ENCODE data around the gene ZC4H2. TPM values are rescaled to one million over a fixed set of nuclear protein-coding genes. Genes with fewer than 3 reads are reported as not detected.

The ZC4H2 gene
- 9.2 and 10.6 TPM in 2 replicates for total RNA-seq (2012; rRNA removed)
- 13.6 and 15.3 TPM in 2 replicates for polyA plus RNA-seq (2012; rRNA removed)
- polyA plus RNA-seq (2012; cell fraction: cytosol; rRNA removed), result 8.1 and 17.3 TPM in 2 replicates
- polyA plus RNA-seq (2012; cell fraction: nucleus; rRNA removed; ENCODE audit: low replicate concordance), result 8.6 and 19.6 TPM in 2 replicates
- percentile 45 among the genes with signal in this experiment for Bru-seq, nascent RNA
- BruChase-seq, experiment 1, labeled RNA remaining after a 6-hour chase, result percentile 51 among the genes with signal in this experiment
- BruChase-seq, experiment 2, labeled RNA remaining after a 2-hour chase, result percentile 60 among the genes with signal in this experiment
- long read RNA-seq, partial matches to known transcripts, result 0 of 7 reads
- long read RNA-seq, other reads (novel, unspliced or antisense), result 4 of 7 reads

DNA sequence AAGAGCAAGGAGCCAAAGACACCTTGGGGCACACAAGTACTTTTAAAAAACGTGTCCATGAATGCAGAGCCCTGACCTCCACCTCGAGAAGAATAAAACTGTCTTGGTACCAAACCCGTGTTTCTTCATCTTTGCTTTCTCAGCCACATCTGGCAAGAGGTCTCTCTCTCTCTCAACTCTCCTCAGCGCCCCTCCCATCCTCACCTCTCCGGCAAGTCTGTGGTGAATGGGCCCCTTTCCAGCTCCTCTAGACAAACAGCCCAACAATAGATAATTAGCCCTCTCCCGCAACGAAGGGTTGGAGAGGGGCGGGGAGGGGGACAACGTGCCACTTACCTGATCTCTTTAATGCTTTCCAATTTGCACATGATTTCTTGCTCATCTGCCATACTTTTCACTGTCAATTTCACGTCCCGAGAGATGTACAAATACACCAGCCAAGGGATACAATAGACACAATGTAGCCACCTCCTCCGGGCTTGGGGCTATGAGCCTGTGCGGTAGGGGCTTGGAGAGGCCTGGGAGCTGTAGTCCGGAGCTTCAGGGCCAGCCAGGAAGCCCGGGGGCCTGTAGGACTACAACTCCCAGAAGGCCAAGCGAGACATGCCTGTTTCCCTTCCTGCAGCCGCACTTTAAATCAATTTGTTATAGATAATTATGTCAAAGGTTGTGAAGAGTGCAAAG lies at the start of gene ZC4H2:
Gene ZC4H2 (minus strand): TSS at position 462 of the 684 bp plus-strand sequence. CDS start 73 bp downstream, at position 389.
- H3K4me3 ChIP-seq (ENCODE audit: insufficient read depth, low read depth, low read length), result peak within 1 kb of the TSS; percentile 74
- peak within 1 kb of the TSS; percentile 6; the same call in 1 of the 2 replicates for H4K5ac ChIP-seq (ENCODE audit: low read depth, low read length)
- no peak within 1 kb of the TSS for H2AK5ac ChIP-seq (ENCODE audit: low read depth, low read length)
- peak within 1 kb of the TSS in 1 of 2 experiments; percentile 77; a peak in 3 of 4 replicates for H4K8ac ChIP-seq (ENCODE audit: low read depth in 2 of 2, low read length in 2 of 2)
- no peaks in the 10 kb centered on the region for H3K27me3 ChIP-seq (ENCODE audit: control insufficient read depth, insufficient read depth, low read length)
- H3K18ac ChIP-seq (ENCODE audit: low read depth, low read length), result no peak within 1 kb of the TSS
- H3K27ac ChIP-seq (ENCODE audit: insufficient read depth, low read length), result peak within 1 kb of the TSS; percentile 44; the same call in 1 of the 2 replicates
- DNase-seq (peak; percentile 76), ATAC-seq (ENCODE audit: low read depth) (peak; percentile 99)
- H3K9ac ChIP-seq (ENCODE audit: low read depth, low read length), result peak within 1 kb of the TSS; percentile 65
- no peak within 1 kb of the TSS for H3K14ac ChIP-seq (replicated peaks; ENCODE audit: low read depth, low read length)
- dilution Hi-C loops (cut with HindIII; ENCODE audit: low sequenced_read_pairs, unreplicated experiment), result no loop called here
- H4K91ac ChIP-seq (ENCODE audit: insufficient read depth, low read depth, low read length), result no peak within 1 kb of the TSS
- H3K9me1 ChIP-seq (ENCODE audit: insufficient read depth, low read length), result no peaks in the 10 kb centered on the region
- H2BK120ac ChIP-seq (ENCODE audit: low read depth, low read length), result no peak within 1 kb of the TSS
- POLR2A ChIA-PET (ENCODE audit: unreplicated experiment), result no interaction called here
- peak within 1 kb of the TSS; percentile 11; the same call in 1 of the 2 replicates for H3K56ac ChIP-seq (ENCODE audit: extremely low read depth, insufficient read depth, low read length)
- H2BK5ac ChIP-seq (ENCODE audit: low read depth, low read length, poor library complexity, severe bottlenecking), result no peak within 1 kb of the TSS
- TF ChIP-seq CHD1 (IDR thresholded peaks at IDR 0.05; ENCODE audit: low read depth, low read length), result no peak
- no peak for TF ChIP-seq FOS (IDR thresholded peaks at IDR 0.05; ENCODE audit: low read depth, low read length)
- TF ChIP-seq NFE2L2 (IDR thresholded peaks at IDR 0.05; ENCODE audit: low read depth, low read length), result no peak
- no peak for TF ChIP-seq RCOR1 (IDR thresholded peaks at IDR 0.05; ENCODE audit: insufficient replicate concordance, low read length)
- TF ChIP-seq CTCF (conservative IDR thresholded peaks at IDR 0.05; ENCODE audit: low read depth, low read length), result no peak
- TF ChIP-seq MXI1 (IDR thresholded peaks at IDR 0.05; ENCODE audit: borderline replicate concordance, low read depth, low read length), result no peak
- no peak for TF ChIP-seq BHLHE40 (IDR thresholded peaks at IDR 0.05; ENCODE audit: low read depth, low read length)
- no peak for TF ChIP-seq RFX5 (IDR thresholded peaks at IDR 0.05; ENCODE audit: low read depth, low read length)
- TF ChIP-seq MAZ (IDR thresholded peaks at IDR 0.05; ENCODE audit: borderline replicate concordance, low read depth, low read length), result peak; percentile 36; the same call in 1 of the 2 replicates
- CTCF ChIA-PET, result interaction anchor here (1.4 kb wide), 1 partner anchor 66 kb away, joined by 3 read pairs; no protein-coding TSS in a partner anchor
- peak within 1 kb of the TSS; percentile 44 for H2AK9ac ChIP-seq (replicated peaks; ENCODE audit: low read depth, low read length, poor library complexity)
- no peaks in the 10 kb centered on the region for H3K4me1 ChIP-seq (ENCODE audit: control insufficient read depth, insufficient read depth, low read length)
- H3K9me3 ChIP-seq (ENCODE audit: control insufficient read depth, insufficient read depth, low read length), result no peaks in the 10 kb centered on the region
- H3K36me3 ChIP-seq (ENCODE audit: control insufficient read depth, insufficient read depth, low read length), result no peaks in the 10 kb centered on the region
- WGBS, 2 experiments (ENCODE audit: extremely low coverage in 2 of 2, insufficient read length in 1 of 2), result no CpG with 5 or more reads among the region's 17 CpGs
- peak within 1 kb of the TSS; percentile 63 for H3K4me2 ChIP-seq (ENCODE audit: low read depth, low read length)
- no peak within 1 kb of the TSS for H3K23ac ChIP-seq (ENCODE audit: low read depth, low read length)
- in situ Hi-C loops (cut with MboI; ENCODE audit: low sequenced_read_pairs), result no loop called here
- no peak within 1 kb of the TSS for H2BK15ac ChIP-seq (ENCODE audit: low read depth, low read length)
- intact Hi-C loops (cut with micrococcal nuclease), result loop anchor here (1.0 kb wide), 1 partner anchor 58 kb away; the partner anchor contains the start of gene ZC3H12B
- H3K79me1 ChIP-seq (ENCODE audit: low read depth in 1 of 2, low read length in 2 of 2), result 0 out of 4 replicates have a peak, but pooled peaks cover 0 to 4% of the 10 kb centered on the region in 2 experiments
- H2BK20ac ChIP-seq (ENCODE audit: low read depth, low read length), result no peak within 1 kb of the TSS
- peak within 1 kb of the TSS; percentile 16; the same call in 1 of the 2 replicates for H3K4ac ChIP-seq (ENCODE audit: low read depth, low read length)
- H4K20me1 ChIP-seq (ENCODE audit: insufficient read depth, low read length), result no peaks in the 10 kb centered on the region
- H2AFZ ChIP-seq (replicated peaks; ENCODE audit: low read length, poor library complexity), result peak within 1 kb of the TSS; percentile 88
- BruUV-seq (replicated peaks), result no TSS peak

All from IMR-90 (cell line).